Thyroid gland (tissue), 4 donors: Measurements from ENCODE around the gene RIPK4. TPM values are rescaled to one million over a fixed set of nuclear protein-coding genes. Genes with fewer than 3 reads are reported as not detected.

Experiments
- DNase-seq, 2 donors: peaks; one replicate each; pipeline ENCODE4 v3.0.0-alpha.2; 2019
- H3K27ac ChIP-seq, 3 donors: fragments of 200-600 bp; sonication (generic); 1 replicate in 2 of 3; 2 replicates in 1 of 3; pipeline ENCODE4 v1.5.1; 2016 to 2019; ENCODE audit warnings: mild to moderate bottlenecking in 1 of 3, moderate library complexity in 1 of 3
- H3K27me3 ChIP-seq: fragments of 200-600 bp; sonication (generic); one replicate; pipeline ENCODE4 v1.5.1; 2019
- H3K36me3 ChIP-seq, 2 donors: fragments of 200-600 bp; sonication (generic); one replicate each; pipeline ENCODE4 v1.5.1; 2016 to 2019
- H3K4me1 ChIP-seq, 2 donors: fragments of 200-600 bp; sonication (generic); one replicate each; pipeline ENCODE4 v1.5.1; 2017 to 2019
- H3K4me3 ChIP-seq, 3 donors: fragments of 200-600 bp; sonication (generic); replicated peaks in 1 of 3; 1 replicate in 2 of 3; 2 replicates in 1 of 3; pipeline ENCODE4 v1.5.1; 2016; ENCODE audit warnings: mild to moderate bottlenecking in 1 of 3
- H3K9me3 ChIP-seq: fragments of 200-600 bp; sonication (generic); one replicate; pipeline ENCODE4 v1.5.1; 2017
- CTCF ChIP-seq, 6 experiments: fragments of 200-600 bp in 3 of 6; fragments of 450-650 bp in 3 of 6; sonication (generic) in 3 of 6; IDR thresholded peaks; one replicate each; pipeline ENCODE4 v1.5.1; 2016 to 2019; ENCODE audit warnings: antibody characterized with exemption in 6 of 6, mild to moderate bottlenecking in 2 of 6, inconsistent platforms in 1 of 6, moderate library complexity in 1 of 6
- POLR2A ChIP-seq, 2 donors: fragments of 450-650 bp; IDR thresholded peaks; one replicate each; pipeline ENCODE4 v1.6.1; 2017; ENCODE audit warnings: antibody characterized with exemption in 2 of 2, mild to moderate bottlenecking in 2 of 2, moderate library complexity in 1 of 2
- WGBS, 2 donors: methylation state at CpG; one replicate each; pipeline ENCODE4 v1.1.5; 2017; 5-methylcytosine and 5-hydroxymethylcytosine counted together
- intact Hi-C: fragments of 100-400 bp; cut with DNase I; formaldehyde crosslinking; loops from one replicate; pipeline ENCODE4 v1.15.1; 2023
- total RNA-seq, 4 donors: library from RNA; depleted of rRNA; stranded (reverse); fragments of >200 nt; gene quantifications; one replicate each; pipeline ENCODE4 v1.2.3, GENCODE V29; 2016

RIPK4 gene
- total RNA-seq, 4 donors from 2014 or later: 15.3 to 24.7 (median 22.6) TPM

- Histone ChIP-seq H3K36me3 (peaks cover 0 to 3% of the 10 kb centered on the region in 2 donors), H3K4me3 (no peak overlapping the region), H3K27ac (no peak overlapping the region), H3K27me3 (no peaks in the 10 kb centered on the region), H3K9me3 (no peaks in the 10 kb centered on the region), H3K4me1 (no peaks in the 10 kb centered on the region)
- WGBS, 2 donors: 92 to 97% methylated on average over 18 to 20 of the region's 20 CpGs
- intact Hi-C loops: no loop called here
- TF ChIP-seq CTCF (IDR thresholded peaks at IDR 0.05) (no peak), POLR2A (IDR thresholded peaks at IDR 0.05) (no peak)
- DNase-seq: no peak
Observed at GRCh38 chr21:41798326-41798725, 31.5 kb upstream of the RIPK4 start.

- intact Hi-C loops: no loop called here
- H3K27ac ChIP-seq: no peak overlapping the region
- no peaks in the 10 kb centered on the region for H3K27me3 ChIP-seq
- TF ChIP-seq POLR2A (IDR thresholded peaks at IDR 0.05): no peak
- H3K4me1 ChIP-seq: no peaks in the 10 kb centered on the region
- H3K36me3 ChIP-seq: peaks cover 0 to 3% of the 10 kb centered on the region in 2 donors
- no peak overlapping the region for H3K4me3 ChIP-seq
- DNase-seq: no peak
- 87 to 95% methylated on average over 12 to 14 of the region's 14 CpGs for WGBS, 2 donors
- H3K9me3 ChIP-seq: no peaks in the 10 kb centered on the region
Observed at GRCh38 chr21:41796476-41797080, 29.7 kb upstream of the RIPK4 start.

GRCh38 chr21:41795726-41796125 is 28.9 kb upstream of the RIPK4 start:
- 72 to 78% methylated on average over 3 of the region's 3 CpGs for WGBS, 2 donors

GRCh38 chr21:41794600-41794999 is 27.7 kb upstream of the RIPK4 start:
- no peaks in the 10 kb centered on the region for H3K36me3 ChIP-seq
- no peak overlapping the region for H3K27ac ChIP-seq
- no peak for DNase-seq
- H3K9me3 ChIP-seq: no peaks in the 10 kb centered on the region
- intact Hi-C loops: no loop called here
- WGBS, 2 donors: 83 to 93% methylated on average over 10 of the region's 10 CpGs
- no peaks in the 10 kb centered on the region for H3K27me3 ChIP-seq
- TF ChIP-seq POLR2A (IDR thresholded peaks at IDR 0.05) (no peak), CTCF (IDR thresholded peaks at IDR 0.05) (no peak)
- no peaks in the 10 kb centered on the region for H3K4me1 ChIP-seq
- H3K4me3 ChIP-seq: no peak overlapping the region

More at GRCh38 chr21:41795726-41796125, 28.9 kb upstream of the RIPK4 start:
- H3K4me3 ChIP-seq: no peak overlapping the region
- TF ChIP-seq POLR2A (IDR thresholded peaks at IDR 0.05) (no peak), CTCF (IDR thresholded peaks at IDR 0.05) (no peak)
- H3K27ac ChIP-seq: no peak overlapping the region
- DNase-seq: no peak
- H3K36me3 ChIP-seq: no peaks in the 10 kb centered on the region
- intact Hi-C loops: no loop called here
- no peaks in the 10 kb centered on the region for H3K27me3 ChIP-seq
- no peaks in the 10 kb centered on the region for H3K9me3 ChIP-seq
- no peaks in the 10 kb centered on the region for H3K4me1 ChIP-seq

- TF ChIP-seq CTCF (IDR thresholded peaks at IDR 0.05) (no peak), POLR2A (IDR thresholded peaks at IDR 0.05) (no peak)
- intact Hi-C loops: no loop called here
- H3K9me3 ChIP-seq: no peaks in the 10 kb centered on the region
- no peak overlapping the region for H3K4me3 ChIP-seq
- no peaks in the 10 kb centered on the region for H3K36me3 ChIP-seq
- no peak for DNase-seq
- no peak overlapping the region for H3K27ac ChIP-seq
- H3K4me1 ChIP-seq: no peaks in the 10 kb centered on the region
- H3K27me3 ChIP-seq: no peaks in the 10 kb centered on the region
- 95 to 98% methylated on average over 3 of the region's 3 CpGs for WGBS, 2 donors
Observed at GRCh38 chr21:41792711-41793110, 25.9 kb upstream of the RIPK4 start.
